ENCODE data around the gene KIZ. TPM values are rescaled to one million over a fixed set of nuclear protein-coding genes. Genes with fewer than 3 reads are reported as not detected.
A peak's percentile ranks its signal among the peaks of the same experiment; 100 is the strongest.

KIZ gene
- total and polyA plus RNA-seq, 2 of the 4 experiments (the other 2 are of a cell fraction) = 9.9 to 14.0 TPM

GRCh38 chr20:21096321-21097043 is 29.4 kb upstream of the KIZ start:
- no peak overlapping the region for H3K4ac ChIP-seq (ENCODE audit: low read depth, low read length)
- intact Hi-C loops (cut with micrococcal nuclease) (no loop called here), dilution Hi-C loops (cut with HindIII; ENCODE audit: low sequenced_read_pairs, unreplicated experiment) (no loop called here), in situ Hi-C loops (cut with MboI; ENCODE audit: low sequenced_read_pairs) (no loop called here)
- no peak overlapping the region for H2BK15ac ChIP-seq (ENCODE audit: low read depth, low read length)
- no peak overlapping the region for H2BK120ac ChIP-seq (ENCODE audit: low read depth, low read length)
- peaks cover 5% of the 10 kb centered on the region for H3K9me3 ChIP-seq (ENCODE audit: control insufficient read depth, insufficient read depth, low read length)
- no peak overlapping the region for H2BK5ac ChIP-seq (ENCODE audit: low read depth, low read length, poor library complexity, severe bottlenecking)
- peaks cover 5% of the 10 kb centered on the region; the same call in 1 of the 2 replicates for H3K4me1 ChIP-seq (ENCODE audit: control insufficient read depth, insufficient read depth, low read length)
- peak; percentile 79 for ATAC-seq (ENCODE audit: low read depth)
- no peaks in the 10 kb centered on the region for H4K20me1 ChIP-seq (ENCODE audit: insufficient read depth, low read length)
- H3K36me3 ChIP-seq (ENCODE audit: control insufficient read depth, insufficient read depth, low read length) = no peaks in the 10 kb centered on the region
- ChIA-PET CTCF (no interaction called here), POLR2A (ENCODE audit: unreplicated experiment) (interaction anchor here (0.5 kb wide), 1 partner anchor 406 kb away, joined by 5 read pairs; no protein-coding TSS in a partner anchor)
- TF ChIP-seq USF2 (IDR thresholded peaks at IDR 0.05; ENCODE audit: low read depth, low read length) (peak; percentile 75), BHLHE40 (IDR thresholded peaks at IDR 0.05; ENCODE audit: low read depth, low read length) (no peak)
- WGBS, 2 experiments (ENCODE audit: extremely low coverage in 2 of 2, insufficient read length in 1 of 2) = 11% methylated on average over 1 of the region's 10 CpGs; no CpG with 5 or more reads in 1 of the 2 experiments
- no peak overlapping the region for H4K5ac ChIP-seq (ENCODE audit: low read depth, low read length)
- H3K27me3 ChIP-seq (ENCODE audit: control insufficient read depth, insufficient read depth, low read length) = peaks cover 55% of the 10 kb centered on the region
- no peak overlapping the region for H3K27ac ChIP-seq (ENCODE audit: insufficient read depth, low read length)
- DNase-seq = peak; percentile 32
- H4K91ac ChIP-seq (ENCODE audit: insufficient read depth, low read depth, low read length) = no peak overlapping the region
- BruUV-seq (replicated peaks) = no TSS peak
- no peaks in the 10 kb centered on the region for H3K9me1 ChIP-seq (ENCODE audit: insufficient read depth, low read length)
- no peak overlapping the region for H3K56ac ChIP-seq (ENCODE audit: extremely low read depth, insufficient read depth, low read length)
- H2BK20ac ChIP-seq (ENCODE audit: low read depth, low read length) = no peak overlapping the region
- H3K14ac ChIP-seq (replicated peaks; ENCODE audit: low read depth, low read length) = no peak overlapping the region
- no peak overlapping the region for H3K9ac ChIP-seq (ENCODE audit: low read depth, low read length)
- no peak overlapping the region for H3K23ac ChIP-seq (ENCODE audit: low read depth, low read length)
- no peak overlapping the region for H3K4me3 ChIP-seq (ENCODE audit: insufficient read depth, low read depth, low read length)
- H2AFZ ChIP-seq (replicated peaks; ENCODE audit: low read length, poor library complexity) = no peak overlapping the region
- no peak overlapping the region for H2AK5ac ChIP-seq (ENCODE audit: low read depth, low read length)
- H4K8ac ChIP-seq (ENCODE audit: low read depth in 2 of 2, low read length in 2 of 2) = no peak overlapping the region
- H3K79me1 ChIP-seq (ENCODE audit: low read depth in 1 of 2, low read length in 2 of 2) = no peaks in the 10 kb centered on the region
- no peak overlapping the region for H3K18ac ChIP-seq (ENCODE audit: low read depth, low read length)
- H3K4me2 ChIP-seq (ENCODE audit: low read depth, low read length) = no peak overlapping the region
- H2AK9ac ChIP-seq (replicated peaks; ENCODE audit: low read depth, low read length, poor library complexity) = no peak overlapping the region

All from IMR-90 (cell line).